CD4-positive, alpha-beta T cell treated with Interleukin-15 for 4 hours (primary cell): Measurements from ENCODE around the gene CCDC172.

ENCODE experiments used
- DNase-seq: peaks from one replicate; pipeline ENCODE4 v3.0.0-alpha.2; 2020; ENCODE audit warnings: low spot score

Gene CCDC172, protein sequence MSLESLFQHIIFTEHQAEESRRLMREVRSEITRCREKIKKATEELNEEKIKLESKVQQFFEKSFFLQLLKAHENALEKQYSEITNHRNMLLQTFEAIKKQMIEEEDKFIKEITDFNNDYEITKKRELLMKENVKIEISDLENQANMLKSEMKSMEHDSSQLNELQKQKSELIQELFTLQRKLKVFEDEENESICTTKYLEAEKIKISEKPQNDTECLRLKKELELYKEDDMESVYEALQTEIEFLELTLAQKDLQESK

DNA sequence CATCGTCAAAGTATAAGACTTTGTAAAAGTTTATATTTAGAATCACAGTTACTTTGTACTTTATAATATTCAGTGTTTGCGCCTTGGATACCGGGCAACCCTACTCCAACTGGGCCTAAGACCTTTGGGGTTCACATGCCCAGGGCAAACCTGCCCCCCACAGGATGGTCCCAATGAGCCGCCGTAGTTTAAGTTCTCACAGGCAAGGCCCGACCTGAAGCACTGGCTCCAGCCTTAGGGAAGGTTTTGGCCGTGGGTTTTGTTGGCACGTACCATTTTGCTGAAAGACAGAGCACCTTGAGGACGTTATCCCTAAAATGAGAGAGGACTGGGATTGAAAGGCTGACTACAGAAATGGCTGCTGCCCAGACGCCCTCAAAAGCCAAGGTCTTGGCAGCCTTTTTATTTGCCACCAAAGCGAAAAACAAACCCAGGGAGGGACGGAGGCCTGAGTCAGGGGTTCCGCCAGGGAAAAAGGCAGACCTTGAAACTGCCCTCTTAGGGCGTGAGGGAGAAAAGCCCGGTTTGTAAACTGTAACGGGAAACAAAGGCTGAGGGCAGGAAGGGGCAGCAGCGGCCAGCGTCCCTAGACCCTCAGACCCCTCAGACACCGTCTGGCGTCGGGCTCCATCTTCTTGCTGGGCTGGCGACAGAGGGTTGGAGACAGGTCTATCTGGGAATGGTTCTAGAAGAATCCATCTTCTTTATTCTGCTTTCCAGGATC is at the start of gene CCDC172:
CCDC172 (plus strand) TSS at position 222 of the 724 bp plus-strand sequence. CDS start 564 bp downstream, outside the sequence.
- no peak for DNase-seq

DNA sequence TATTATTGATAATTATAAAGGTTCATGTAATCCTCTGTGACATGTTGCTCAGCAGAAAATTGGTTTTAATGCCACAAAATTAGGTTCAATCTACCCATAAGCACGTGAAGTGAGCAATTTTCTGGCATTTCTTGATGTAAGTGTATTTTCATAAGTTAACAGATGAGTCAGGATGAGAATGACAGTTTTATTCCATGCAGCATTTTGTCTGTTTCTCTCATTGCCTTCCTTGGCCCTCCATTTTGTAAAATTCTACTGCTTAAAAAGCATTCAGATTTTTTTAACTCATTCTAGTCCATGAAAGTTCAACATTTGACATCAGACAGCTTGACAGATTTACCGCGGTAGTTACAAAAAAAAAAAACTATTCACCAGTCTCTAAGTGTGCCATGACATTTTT is 47.3 kb upstream of the CCDC172 start:
- no peak for DNase-seq

DNA sequence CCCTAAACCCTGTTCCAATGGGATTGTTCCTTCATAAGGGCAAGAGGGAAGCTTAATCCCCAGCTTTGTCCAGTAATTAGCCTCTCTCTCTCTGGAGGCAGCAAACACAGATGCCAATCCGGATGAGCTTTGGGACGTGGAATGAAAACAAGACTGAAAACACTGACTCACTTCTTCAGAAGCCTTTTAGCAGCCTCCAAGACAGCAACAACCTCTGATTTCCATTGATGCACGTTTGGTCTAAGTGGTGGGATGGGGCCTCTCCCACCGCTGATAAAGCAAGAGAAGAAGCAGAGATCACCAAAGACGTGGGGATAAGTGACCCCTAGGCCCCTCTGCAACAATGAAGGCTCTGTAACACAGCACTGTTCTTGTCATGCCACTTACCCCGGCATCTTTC is 45.4 kb upstream of the CCDC172 start:
- DNase-seq = no peak

DNA sequence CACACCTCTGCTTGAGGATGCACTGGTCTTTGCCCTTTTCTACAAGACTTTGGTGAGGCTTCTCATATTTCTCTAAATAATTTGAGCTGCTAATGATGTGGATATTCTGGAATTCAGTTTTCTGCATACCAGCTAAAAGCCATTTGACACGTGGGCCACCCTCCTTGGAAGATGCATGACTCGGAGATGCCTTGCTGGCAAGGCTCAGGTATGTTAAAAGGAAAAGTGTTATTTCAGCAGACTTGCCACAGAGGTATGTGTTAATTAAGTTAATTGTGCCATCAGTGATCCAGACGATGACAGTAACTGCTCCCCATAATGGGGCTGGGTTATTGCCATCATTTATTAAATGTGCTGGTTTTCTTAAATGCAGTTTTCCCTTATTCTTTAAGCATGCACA is 42.5 kb upstream of the CCDC172 start:
- DNase-seq = no peak

DNA sequence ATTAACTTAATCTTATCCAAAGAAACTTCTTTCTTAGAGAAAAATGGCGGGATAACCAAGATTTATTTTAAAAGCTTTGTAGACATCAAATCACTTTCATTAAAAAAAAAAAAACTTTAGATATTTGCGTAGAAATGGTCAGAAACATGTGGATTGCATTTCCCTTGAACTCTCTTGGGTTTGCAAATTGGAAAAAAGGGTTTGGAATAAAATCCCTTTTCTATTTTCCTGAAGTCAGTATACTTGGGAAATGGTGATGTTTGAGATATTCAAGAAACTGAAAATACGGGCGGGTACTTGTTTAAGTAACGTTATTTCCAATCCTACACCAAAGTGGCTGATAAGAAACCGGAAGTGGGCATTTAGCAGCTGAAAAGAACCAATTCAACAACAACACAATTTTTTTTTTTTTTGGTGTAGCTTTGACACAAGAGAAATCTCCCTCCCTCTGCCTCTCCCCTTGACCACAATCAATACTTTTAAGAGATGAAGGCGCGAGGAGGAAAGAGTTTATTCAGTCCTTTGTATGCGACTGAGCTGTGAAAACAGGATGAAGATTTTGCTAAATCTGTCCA is 37.5 kb upstream of the CCDC172 start:
- no peak for DNase-seq

DNA sequence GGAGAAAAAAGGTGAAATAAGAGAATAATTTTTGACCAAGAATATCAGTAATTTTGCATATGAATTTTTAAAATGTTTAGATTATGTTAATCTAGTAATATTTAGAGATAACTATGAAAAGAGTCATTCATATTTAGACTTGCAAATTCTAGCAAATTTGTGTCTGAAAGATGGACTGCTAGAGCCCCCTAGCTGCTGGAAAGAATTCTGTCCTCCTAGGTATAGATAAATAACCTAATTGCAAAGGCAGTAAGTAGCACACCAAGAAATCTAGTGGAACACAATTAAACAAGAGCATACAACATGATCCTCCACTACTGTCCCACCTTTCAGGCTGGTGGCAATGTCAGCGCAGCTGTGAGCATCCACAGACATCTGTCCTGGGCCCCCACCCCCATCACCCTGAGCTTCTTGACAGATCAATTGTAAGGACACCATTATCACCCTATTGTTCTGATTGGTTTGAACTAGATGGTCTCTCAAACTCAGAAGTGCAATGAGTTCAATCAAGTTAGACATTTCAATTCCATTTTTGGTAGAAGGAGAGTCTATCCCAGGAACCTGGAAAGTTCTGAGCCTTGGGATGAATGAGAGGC is 36.2 kb upstream of the CCDC172 start:
- DNase-seq = no peak

DNA sequence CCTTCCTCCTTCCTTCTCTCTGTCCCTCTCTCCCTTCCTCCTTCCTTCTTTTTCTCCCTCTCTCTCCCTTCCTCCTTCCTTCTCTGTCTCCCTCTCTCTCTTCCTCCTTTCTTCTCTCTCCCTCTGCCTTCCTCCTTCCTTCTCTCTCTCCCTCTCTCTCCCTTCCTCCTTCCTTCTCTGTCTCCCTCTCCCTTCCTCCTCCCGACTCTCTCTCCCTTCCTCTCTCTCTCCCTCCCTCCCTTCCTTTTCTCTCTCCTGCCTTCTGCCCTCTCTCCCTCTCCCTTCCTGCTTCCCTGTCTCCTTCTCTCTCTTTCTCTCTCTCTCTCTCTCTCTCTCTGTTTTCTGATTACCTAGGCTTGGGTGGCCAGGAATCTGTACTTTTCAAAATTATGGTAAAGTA is 34.6 kb upstream of the CCDC172 start:
- DNase-seq = no peak

DNA sequence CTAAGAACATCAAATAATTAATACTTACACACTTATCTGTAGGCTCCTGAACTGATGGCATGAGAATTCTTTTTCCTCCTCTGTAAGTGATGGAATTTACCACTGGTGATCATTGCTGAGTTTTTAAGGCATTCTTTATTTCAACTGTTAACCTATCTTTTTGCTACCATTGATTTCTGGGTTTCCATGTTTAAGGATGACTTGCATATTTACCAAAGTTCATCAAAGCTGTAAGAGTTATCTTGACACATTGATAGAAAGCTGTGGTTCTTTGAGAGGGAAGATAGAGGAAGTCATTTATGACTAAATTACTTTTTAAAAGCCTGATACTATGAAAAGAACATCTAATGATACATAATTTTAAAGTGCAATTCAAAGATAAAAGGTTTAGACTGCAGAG is 31.8 kb upstream of the CCDC172 start:
- no peak for DNase-seq

DNA sequence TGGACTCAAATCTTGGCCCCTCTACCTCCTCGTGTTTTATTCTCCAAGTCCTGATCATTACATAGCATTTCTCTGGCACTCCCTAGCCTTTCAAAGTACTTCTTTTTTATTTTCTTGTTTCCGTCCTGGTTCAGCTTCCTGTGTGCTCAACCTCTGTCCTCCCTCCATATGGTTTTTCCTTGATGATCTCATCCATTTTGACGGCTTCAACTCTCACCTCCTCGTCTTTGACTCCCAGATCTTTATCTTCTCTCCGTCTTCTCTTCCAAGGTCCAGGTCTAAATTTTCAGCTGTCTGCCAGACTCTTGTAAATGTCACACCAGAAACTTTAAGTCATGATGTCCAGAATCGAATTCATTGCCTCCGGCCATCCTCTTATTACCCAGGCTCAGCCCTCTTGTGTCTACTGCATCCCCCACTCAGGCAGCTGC is 27.9 kb upstream of the CCDC172 start:
- DNase-seq = no peak

DNA sequence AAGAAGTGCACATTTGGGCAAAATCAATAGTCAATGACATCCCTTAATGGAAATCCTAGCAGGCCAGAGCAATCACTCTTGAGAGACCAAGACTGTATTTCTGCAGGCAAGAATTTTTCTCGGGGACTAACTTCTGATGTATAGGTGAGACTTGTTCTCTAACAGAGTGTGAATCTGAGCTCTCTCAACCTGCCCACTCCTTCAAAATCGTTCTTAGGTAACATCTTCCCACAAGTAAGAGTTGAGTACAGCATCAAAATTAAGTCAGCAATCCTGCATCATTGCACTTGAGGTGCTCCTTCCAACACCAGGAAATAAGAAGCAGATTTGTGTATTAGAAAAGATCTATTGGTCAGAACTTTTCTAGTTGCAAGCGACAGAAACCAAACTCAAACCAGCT is 25.7 kb upstream of the CCDC172 start:
- DNase-seq = no peak

DNA sequence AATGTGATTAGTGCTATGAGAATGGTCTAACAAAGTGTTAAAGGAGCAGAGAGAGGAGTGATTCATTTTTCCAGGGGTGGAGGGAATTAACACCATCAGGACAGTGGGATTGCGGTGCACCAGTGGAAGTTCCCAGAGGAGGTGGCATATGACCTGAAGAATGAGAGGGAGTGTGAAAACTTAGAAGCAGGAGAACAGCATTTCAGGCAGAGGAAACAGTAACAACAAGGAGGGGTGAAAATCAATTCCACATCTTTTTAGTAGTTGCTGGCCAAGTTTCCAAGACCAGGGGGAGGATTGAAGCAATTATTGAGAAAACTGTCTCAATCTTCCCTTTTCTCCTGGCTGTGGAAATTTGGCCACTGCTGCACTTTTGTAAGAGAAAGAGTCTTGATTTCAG is 23.7 kb upstream of the CCDC172 start:
- DNase-seq = no peak

DNA sequence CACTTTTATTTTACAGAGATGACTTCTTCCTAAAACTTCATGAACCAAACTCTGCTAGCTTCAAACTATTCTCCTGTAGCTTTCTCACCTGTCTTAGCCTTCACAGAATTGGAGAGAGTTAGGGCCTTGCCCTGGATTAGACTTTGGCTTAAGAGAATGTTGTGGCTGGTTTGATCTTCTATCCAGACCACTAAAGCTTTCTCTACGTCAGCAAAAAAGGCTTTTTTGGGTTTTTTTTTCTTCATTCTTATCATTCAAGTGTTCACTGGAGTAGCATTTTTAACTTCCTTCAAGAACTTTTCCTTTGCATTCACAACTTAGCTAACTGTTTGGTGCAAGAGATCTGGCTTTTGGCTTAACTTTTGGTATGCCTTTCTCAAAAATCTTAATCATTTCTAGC is 19.3 kb upstream of the CCDC172 start:
- DNase-seq = no peak

DNA sequence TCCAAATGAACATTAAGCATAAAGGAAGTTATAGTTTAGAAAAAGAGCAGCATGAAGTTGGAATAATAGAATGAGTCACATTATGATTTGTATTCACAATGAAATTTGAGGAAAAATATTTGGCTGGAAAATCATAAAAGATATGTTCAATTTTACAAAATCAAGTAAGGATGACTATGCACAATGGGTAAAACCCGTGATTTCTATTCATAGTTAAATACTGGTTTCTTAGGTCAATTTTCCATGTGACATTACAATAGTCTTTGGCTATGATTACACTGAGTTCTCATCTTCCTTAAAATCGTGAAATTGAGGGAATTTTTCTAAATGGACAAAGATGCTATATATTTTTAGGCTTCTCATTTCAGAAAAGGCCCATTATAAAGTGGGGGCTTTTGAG is 17.4 kb upstream of the CCDC172 start:
- DNase-seq = no peak

DNA sequence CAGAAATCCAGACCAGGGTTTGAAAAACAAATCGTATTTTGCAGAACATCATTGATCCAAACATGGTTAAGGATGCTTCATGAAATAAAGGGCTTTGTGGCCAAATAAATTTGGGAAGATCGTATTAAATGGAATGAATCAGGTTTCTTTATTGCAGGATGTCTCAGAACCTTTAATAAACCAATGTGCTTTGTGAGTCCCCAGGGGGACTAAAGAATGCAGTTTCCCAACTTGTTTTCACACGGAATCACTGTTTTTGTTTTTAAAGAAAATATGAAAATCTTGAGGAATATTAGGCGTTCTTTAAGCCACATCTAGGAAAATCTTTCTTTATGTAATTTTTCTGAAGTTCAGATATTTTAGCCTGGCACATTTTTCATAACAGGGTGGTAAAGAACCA is 16.8 kb upstream of the CCDC172 start:
- no peak for DNase-seq

DNA sequence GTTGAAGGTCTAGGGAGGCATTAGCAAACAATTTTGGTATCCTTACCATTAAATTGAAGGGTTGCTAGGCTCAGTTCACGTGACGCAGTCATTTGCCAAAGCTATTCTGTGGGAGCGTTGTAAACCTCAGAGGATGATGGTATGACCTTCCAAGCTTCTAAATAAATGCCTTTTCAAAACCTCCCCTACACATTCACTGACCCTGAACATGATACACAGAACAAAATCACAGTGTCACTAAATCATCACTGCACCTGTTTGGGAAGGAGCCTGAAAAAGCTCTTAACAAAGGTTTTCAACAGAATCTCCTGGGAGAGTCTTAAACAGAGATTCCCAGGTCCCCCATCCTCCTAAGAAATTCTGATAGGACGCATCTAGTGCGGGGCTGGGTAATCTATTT is 13.2 kb upstream of the CCDC172 start:
- no peak for DNase-seq

DNA sequence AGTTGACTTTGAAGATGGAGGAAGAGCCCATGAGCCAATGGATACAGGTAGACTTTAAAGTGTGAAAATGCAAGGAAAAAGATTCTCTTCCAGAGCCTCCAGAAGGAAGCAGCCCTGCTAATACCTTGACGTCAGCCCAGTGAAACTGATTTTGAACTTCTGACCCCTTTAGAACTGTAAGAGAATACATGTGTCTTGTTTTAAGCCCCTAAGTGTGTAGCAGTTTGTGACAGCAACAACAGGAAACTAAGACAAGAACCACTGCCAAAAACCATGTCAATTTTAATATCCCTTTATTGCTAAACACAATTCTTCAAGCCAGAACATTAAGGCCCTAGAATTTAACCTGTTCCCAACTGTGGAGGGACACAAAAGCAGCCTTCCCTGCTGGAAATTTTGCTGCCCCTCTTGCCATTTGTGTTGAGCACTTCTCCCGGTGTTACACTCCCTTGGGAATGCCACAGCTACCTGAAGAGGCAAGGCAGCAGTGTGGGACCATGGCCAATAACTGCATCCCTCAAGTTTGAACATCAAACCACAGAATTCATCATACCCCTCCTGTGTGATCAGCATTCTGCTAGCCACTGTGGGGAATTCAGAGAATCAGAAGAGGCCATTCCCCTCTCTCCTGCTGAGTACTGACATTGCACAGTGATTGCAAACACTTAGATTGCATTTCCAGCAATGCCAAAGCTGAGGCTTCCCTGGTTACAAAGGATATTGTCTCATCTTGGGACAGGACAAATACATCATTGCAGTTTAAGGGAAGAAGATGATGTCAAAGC is 12.3 kb upstream of the CCDC172 start:
- DNase-seq = no peak

DNA sequence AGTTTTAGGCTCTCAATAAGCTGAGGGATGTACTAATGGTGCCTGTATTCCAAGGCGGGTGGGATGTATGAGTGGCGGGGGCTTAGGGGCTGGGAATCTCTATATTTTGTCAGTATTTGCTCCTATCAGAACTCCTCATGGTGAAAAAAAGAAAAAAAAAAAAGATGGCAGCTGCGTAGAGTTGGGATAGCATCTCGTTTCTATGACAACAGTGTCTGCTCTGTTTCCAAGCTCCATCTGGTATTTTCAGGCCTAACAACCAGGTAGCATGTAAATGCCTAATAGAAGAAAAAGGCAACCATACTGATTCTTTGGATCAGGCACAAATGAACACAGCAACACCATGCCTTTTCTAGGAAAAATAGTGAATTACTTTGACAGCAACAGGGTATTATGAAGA is 11.7 kb upstream of the CCDC172 start:
- no peak for DNase-seq

DNA sequence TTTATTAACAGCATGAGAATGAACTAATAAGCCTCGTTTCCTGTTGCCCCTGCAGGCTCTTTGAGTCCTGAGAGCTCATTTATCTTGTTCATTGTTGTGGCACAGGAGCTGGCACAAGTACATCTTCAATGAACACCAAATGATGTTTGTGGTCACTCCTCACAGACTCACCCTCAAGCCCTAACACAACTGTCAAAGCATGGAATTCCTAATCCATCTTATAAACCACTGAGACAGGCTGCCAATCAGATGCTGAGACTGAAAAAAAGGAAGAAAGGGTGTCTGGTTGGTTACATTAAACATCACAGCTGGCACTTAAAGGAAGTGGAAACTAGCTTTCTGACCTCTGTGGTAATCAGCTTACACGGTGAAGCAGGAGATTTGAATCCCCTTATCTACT is 7.7 kb upstream of the CCDC172 start:
- no peak for DNase-seq

DNA sequence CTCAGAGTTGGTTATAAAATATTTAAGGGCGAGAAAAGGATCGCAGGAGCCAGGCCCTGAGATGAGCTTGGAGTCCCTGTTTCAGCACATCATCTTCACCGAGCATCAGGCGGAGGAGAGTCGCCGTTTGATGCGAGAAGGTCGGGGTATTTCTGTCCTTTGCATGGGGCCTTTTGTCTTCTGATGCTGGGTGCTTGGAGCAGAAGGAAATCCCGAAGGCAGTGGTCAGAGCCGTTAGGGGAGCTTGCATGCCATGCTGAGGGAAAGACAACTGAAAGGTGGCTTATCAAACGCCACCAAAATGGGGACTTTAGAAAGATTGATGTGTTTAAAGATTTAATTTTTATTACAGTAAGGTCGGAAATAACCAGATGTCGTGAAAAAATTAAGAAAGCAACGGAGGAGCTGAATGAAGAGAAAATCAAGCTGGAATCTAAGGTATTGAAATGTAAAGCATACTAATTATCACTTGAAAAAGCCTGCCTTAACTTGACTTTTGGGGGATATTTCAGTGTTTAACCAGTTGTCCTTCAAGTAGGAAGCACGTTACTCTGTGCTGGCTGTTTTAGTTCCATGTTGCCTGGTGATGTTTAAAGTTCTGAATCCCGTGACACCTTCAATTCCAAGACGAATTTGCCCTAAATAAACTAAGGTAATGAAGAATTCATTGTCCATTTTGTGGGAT is 845 bp downstream of the CCDC172 start:
- no peak for DNase-seq

DNA sequence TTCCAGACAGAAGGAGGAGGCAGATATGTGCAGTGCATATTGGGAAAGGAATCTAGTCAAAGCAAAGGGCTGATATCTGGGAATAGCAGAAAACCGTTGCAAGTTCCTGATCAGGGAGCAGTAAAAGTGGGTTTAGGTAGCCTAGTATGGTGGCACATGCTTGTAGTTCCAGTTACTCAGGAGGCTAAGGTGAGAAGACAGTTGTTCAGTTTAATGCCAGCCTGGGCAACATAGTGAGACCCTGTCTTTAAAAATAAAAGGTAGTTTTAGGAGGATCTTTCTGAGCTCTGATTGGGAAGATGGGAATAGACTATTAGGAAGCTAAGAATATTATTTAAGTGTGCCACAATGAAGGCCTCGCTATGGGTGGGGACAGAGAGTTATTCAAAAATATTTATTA is 1.7 kb downstream of the CCDC172 start:
- no peak for DNase-seq

DNA sequence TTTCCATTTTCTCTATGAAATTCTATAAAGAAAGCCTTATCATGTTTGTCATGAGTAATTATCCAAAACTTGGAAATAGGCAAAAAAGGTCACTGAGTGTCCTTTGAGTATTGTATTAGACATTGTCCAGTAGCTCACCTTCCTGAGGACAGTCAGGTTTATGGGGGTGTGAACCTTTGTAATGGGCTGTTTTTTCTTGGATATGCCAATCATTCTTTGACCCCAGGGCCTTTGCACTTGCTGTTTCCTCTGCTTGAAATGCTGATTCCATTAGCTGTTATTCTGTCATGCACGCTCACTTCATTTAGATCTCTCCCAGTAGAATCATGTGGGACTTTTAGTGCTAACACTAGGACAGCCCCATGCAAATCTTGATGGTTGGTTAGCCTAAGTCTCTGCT is 4.9 kb downstream of the CCDC172 start:
- DNase-seq = no peak

DNA sequence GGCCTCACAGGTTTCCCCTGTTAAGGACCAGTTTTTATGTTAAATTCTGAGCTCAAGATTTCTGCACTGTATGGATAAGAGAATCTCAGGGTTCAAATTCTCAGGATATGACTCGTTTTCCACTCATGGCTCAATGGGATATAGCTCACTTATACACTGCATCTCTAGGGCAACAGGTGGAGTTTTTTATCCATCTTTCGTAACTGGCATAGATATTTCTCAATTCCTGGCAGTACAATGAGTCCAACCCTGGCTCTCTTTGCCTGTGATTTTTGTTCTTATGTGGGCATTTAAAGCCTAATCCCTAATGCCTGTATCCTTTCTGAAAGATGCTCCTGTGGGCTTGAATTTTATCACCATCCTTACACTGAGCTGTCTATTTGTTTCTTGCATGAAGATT is 7.6 kb downstream of the CCDC172 start:
- DNase-seq = no peak
